DND-41 (cell line): ENCODE measurements around the gene ATP5PO.

Experiments
- ATAC-seq: fragments of 200-7000 bp; cut with Tn5 transposase; 3 replicates; pipeline ENCODE4 v1.9.1; 2021; ENCODE audit warnings: low read depth; ENCODE audit not compliant: insufficient read depth
- DNase-seq: peaks from one replicate; pipeline ENCODE4 v3.0.0-alpha.2; 2020
- H2AFZ ChIP-seq: 2 replicates; pipeline ENCODE4 v1.6.0; 2012; ENCODE audit warnings: low read depth, low read length
- H3K27ac ChIP-seq: 2 replicates; pipeline ENCODE4 v1.5.1; 2012; ENCODE audit warnings: low read length, inconsistent platforms
- H3K27me3 ChIP-seq: fragments of 200-600 bp; sonication (generic); 2 replicates; pipeline ENCODE4 v1.6.0; 2012; ENCODE audit warnings: low read length, mild to moderate bottlenecking, inconsistent platforms; ENCODE audit not compliant: insufficient read depth, poor library complexity
- H3K36me3 ChIP-seq: 2 replicates; pipeline ENCODE4 v1.5.1; 2012; ENCODE audit warnings: low read length, inconsistent platforms; ENCODE audit not compliant: insufficient read depth
- H3K4me1 ChIP-seq: 2 replicates; pipeline ENCODE4 v1.5.1; 2012; ENCODE audit warnings: mild to moderate bottlenecking, low read length; ENCODE audit not compliant: insufficient read depth
- H3K4me2 ChIP-seq: 2 replicates; pipeline ENCODE4 v1.6.0; 2012; ENCODE audit warnings: mild to moderate bottlenecking, moderate library complexity, low read length, inconsistent platforms; ENCODE audit not compliant: insufficient read depth
- H3K4me3 ChIP-seq, 2 experiments: fragments of 200-600 bp in 1 of 2; shearing (Covaris generic) in 1 of 2; 2 replicates each; pipeline ENCODE4 v1.5.1; 2012 to 2016; ENCODE audit warnings: inconsistent platforms in 2 of 2, low read length in 2 of 2, mild to moderate bottlenecking in 2 of 2, low read depth in 1 of 2, moderate library complexity in 1 of 2
- H3K79me2 ChIP-seq: 2 replicates; pipeline ENCODE4 v1.6.0; 2012; ENCODE audit warnings: low read length, inconsistent platforms; ENCODE audit not compliant: insufficient read depth
- H3K9ac ChIP-seq: 2 replicates; pipeline ENCODE4 v1.6.0; 2012; ENCODE audit warnings: low read depth, mild to moderate bottlenecking, inconsistent platforms, low read length, moderate library complexity
- H3K9me3 ChIP-seq: 2 replicates; pipeline ENCODE4 v1.5.1; 2012; ENCODE audit warnings: low read length, moderate library complexity, mild to moderate bottlenecking, inconsistent platforms; ENCODE audit not compliant: insufficient read depth, severe bottlenecking
- H4K20me1 ChIP-seq: 2 replicates; pipeline ENCODE4 v1.6.0; 2012; ENCODE audit warnings: low read length; ENCODE audit not compliant: insufficient read depth
- EZH2 ChIP-seq: IDR thresholded peaks from 3 replicates; pipeline ENCODE4 v1.6.1; 2012; ENCODE audit warnings: borderline replicate concordance, low read depth, mild to moderate bottlenecking, moderate library complexity, low read length, inconsistent platforms; ENCODE audit not compliant: severe bottlenecking
- TF ChIP-seq, protein P1 (sequence below): IDR thresholded peaks from 2 replicates; pipeline ENCODE4 v1.5.1; 2012; ENCODE audit warnings: borderline replicate concordance, low read length, moderate library complexity, mild to moderate bottlenecking; ENCODE audit not compliant: poor library complexity, severe bottlenecking; ENCODE audit errors: extremely low read depth

The ATP5PO gene

GRCh38 chr21:33896691-33897090 is 18.9 kb downstream of the ATP5PO start:
- peaks cover 16% of the 10 kb centered on the region for H3K4me1 ChIP-seq
- no peak overlapping the region for H3K4me2 ChIP-seq
- peaks cover 4% of the 10 kb centered on the region for H3K36me3 ChIP-seq
- ATAC-seq, result no peak
- no peak overlapping the region for H3K9ac ChIP-seq
- no peak for DNase-seq
- H3K4me3 ChIP-seq, result no peak overlapping the region
- TF ChIP-seq EZH2, result no peak
- TF ChIP-seq, protein P1, sequence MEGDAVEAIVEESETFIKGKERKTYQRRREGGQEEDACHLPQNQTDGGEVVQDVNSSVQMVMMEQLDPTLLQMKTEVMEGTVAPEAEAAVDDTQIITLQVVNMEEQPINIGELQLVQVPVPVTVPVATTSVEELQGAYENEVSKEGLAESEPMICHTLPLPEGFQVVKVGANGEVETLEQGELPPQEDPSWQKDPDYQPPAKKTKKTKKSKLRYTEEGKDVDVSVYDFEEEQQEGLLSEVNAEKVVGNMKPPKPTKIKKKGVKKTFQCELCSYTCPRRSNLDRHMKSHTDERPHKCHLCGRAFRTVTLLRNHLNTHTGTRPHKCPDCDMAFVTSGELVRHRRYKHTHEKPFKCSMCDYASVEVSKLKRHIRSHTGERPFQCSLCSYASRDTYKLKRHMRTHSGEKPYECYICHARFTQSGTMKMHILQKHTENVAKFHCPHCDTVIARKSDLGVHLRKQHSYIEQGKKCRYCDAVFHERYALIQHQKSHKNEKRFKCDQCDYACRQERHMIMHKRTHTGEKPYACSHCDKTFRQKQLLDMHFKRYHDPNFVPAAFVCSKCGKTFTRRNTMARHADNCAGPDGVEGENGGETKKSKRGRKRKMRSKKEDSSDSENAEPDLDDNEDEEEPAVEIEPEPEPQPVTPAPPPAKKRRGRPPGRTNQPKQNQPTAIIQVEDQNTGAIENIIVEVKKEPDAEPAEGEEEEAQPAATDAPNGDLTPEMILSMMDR, result no peak
- no peaks in the 10 kb centered on the region for H3K9me3 ChIP-seq
- H2AFZ ChIP-seq, result no peak overlapping the region
- no peaks in the 10 kb centered on the region for H3K27me3 ChIP-seq
- H4K20me1 ChIP-seq, result no peaks in the 10 kb centered on the region
- no peak overlapping the region for H3K27ac ChIP-seq
- no peaks in the 10 kb centered on the region for H3K79me2 ChIP-seq

GRCh38 chr21:33895356-33895755 is 20.2 kb downstream of the ATP5PO start:
- ATAC-seq, result no peak

GRCh38 chr21:33894736-33895288 is 20.8 kb downstream of the ATP5PO start:
- H3K27me3 ChIP-seq, result no peaks in the 10 kb centered on the region
- H4K20me1 ChIP-seq, result no peaks in the 10 kb centered on the region
- no peaks in the 10 kb centered on the region for H3K9me3 ChIP-seq
- H3K9ac ChIP-seq, result peak overlapping the region; percentile 24
- no peaks in the 10 kb centered on the region for H3K36me3 ChIP-seq
- TF ChIP-seq EZH2, result no peak
- TF ChIP-seq, protein P1, result peak; percentile 91
- peak overlapping the region; percentile 58 for H3K4me2 ChIP-seq
- ATAC-seq (peak; percentile 100), DNase-seq (peak; percentile 88)
- H3K79me2 ChIP-seq, result no peaks in the 10 kb centered on the region
- peak overlapping the region; percentile 50; the same call in 1 of the 2 replicates for H3K27ac ChIP-seq
- H2AFZ ChIP-seq, result peak overlapping the region; percentile 82
- H3K4me3 ChIP-seq, result peak overlapping the region in 1 of 2 experiments; percentile 30; a peak in 1 of 4 replicates
- peaks cover 16% of the 10 kb centered on the region for H3K4me1 ChIP-seq

More at GRCh38 chr21:33895356-33895755, 20.2 kb downstream of the ATP5PO start:
- DNase-seq, result no peak
- Histone ChIP-seq H3K79me2 (no peaks in the 10 kb centered on the region), H3K4me2 (peak overlapping the region; percentile 58), H3K4me1 (peaks cover 16% of the 10 kb centered on the region), H3K36me3 (no peaks in the 10 kb centered on the region), H3K9me3 (no peaks in the 10 kb centered on the region), H2AFZ (peak overlapping the region; percentile 82), H4K20me1 (no peaks in the 10 kb centered on the region), H3K9ac (no peak overlapping the region), H3K27me3 (no peaks in the 10 kb centered on the region), H3K27ac (no peak overlapping the region), H3K4me3 (peak overlapping the region in 1 of 2 experiments; percentile 30; a peak in 1 of 4 replicates)
- TF ChIP-seq, protein P1, result no peak
- no peak for TF ChIP-seq EZH2

GRCh38 chr21:33893917-33894316 is 21.7 kb downstream of the ATP5PO start:
- Histone ChIP-seq H3K9me3 (no peaks in the 10 kb centered on the region), H3K4me1 (peaks cover 16% of the 10 kb centered on the region), H3K36me3 (no peaks in the 10 kb centered on the region), H3K79me2 (no peaks in the 10 kb centered on the region), H4K20me1 (no peaks in the 10 kb centered on the region), H3K4me2 (0 out of 2 replicates have a peak overlapping the region, but pooled peaks have one; percentile 58), H3K27ac (no peak overlapping the region), H2AFZ (peak overlapping the region; percentile 82), H3K9ac (no peak overlapping the region), H3K4me3 (no peak overlapping the region), H3K27me3 (no peaks in the 10 kb centered on the region)
- TF ChIP-seq EZH2, result no peak
- TF ChIP-seq, protein P1, result no peak
- DNase-seq (no peak), ATAC-seq (no peak)
